GM19372 (cell line): ENCODE data around the gene SORBS1.

Source experiments
- ATAC-seq: cut with Tn5 transposase; IDR thresholded peaks from one replicate; pipeline ENCODE4 v1.9.1; 2021; ENCODE audit warnings: mild to moderate bottlenecking, low read depth, moderate library complexity; ENCODE audit not compliant: unreplicated experiment

Gene SORBS1

GRCh38 chr10:95445223-95445836 is 115.8 kb downstream of the SORBS1 start:
- ATAC-seq = no peak

GRCh38 chr10:95444792-95445191 is 116.4 kb downstream of the SORBS1 start:
- ATAC-seq = no peak

- ATAC-seq = no peak
Measured at GRCh38 chr10:95443636-95444035, 117.5 kb downstream of the SORBS1 start.

GRCh38 chr10:95442341-95442740 is 118.8 kb downstream of the SORBS1 start:
- ATAC-seq = no peak

- no peak for ATAC-seq
Measured at GRCh38 chr10:95441547-95441923, 119.6 kb downstream of the SORBS1 start.

- ATAC-seq = no peak
Measured at GRCh38 chr10:95440756-95441546, 120.2 kb downstream of the SORBS1 start.

GRCh38 chr10:95440038-95440725 is 121.0 kb downstream of the SORBS1 start:
- no peak for ATAC-seq

- ATAC-seq = no peak
Measured at GRCh38 chr10:95438781-95439180, 122.4 kb downstream of the SORBS1 start.

GRCh38 chr10:95437669-95438068 is 123.5 kb downstream of the SORBS1 start:
- ATAC-seq = no peak

- no peak for ATAC-seq
Measured at GRCh38 chr10:95435548-95436279, 125.5 kb downstream of the SORBS1 start.

GRCh38 chr10:95434583-95434982 is 126.6 kb downstream of the SORBS1 start:
- no peak for ATAC-seq

GRCh38 chr10:95431900-95432342 is 129.2 kb downstream of the SORBS1 start:
- no peak for ATAC-seq

GRCh38 chr10:95430231-95430951 is 130.8 kb downstream of the SORBS1 start:
- peak; percentile 89 for ATAC-seq

GRCh38 chr10:95429639-95430038 is 131.5 kb downstream of the SORBS1 start:
- ATAC-seq = no peak

GRCh38 chr10:95428701-95429100 is 132.5 kb downstream of the SORBS1 start:
- ATAC-seq = no peak

GRCh38 chr10:95426482-95426881 is 134.7 kb downstream of the SORBS1 start:
- no peak for ATAC-seq

GRCh38 chr10:95425592-95426465 is 135.3 kb downstream of the SORBS1 start:
- ATAC-seq = no peak

- ATAC-seq = no peak
Measured at GRCh38 chr10:95423164-95424005, 137.8 kb downstream of the SORBS1 start.
